Upper lobe of left lung (tissue), 4 donors: ENCODE measurements around the gene ZYG11B.

Experiments used
- CTCF ChIP-seq, 6 experiments: fragments of 450-650 bp in 4 of 6; fragments of 200-600 bp in 2 of 6; sonication (generic) in 2 of 6; IDR thresholded peaks; one replicate each; pipeline ENCODE4 v1.5.1; 2016 to 2019; ENCODE audit warnings: antibody characterized with exemption in 6 of 6
- POLR2A ChIP-seq, 4 donors: fragments of 450-650 bp; IDR thresholded peaks; one replicate each; pipeline ENCODE4 v1.5.1; 2016 to 2017; ENCODE audit warnings: antibody characterized with exemption in 4 of 4, mild to moderate bottlenecking in 2 of 4

GRCh38 chr1:52862666-52863458 lies 136.6 kb downstream of the ZYG11B start:
- TF ChIP-seq POLR2A (IDR thresholded peaks at IDR 0.05): no peak
- no peak for TF ChIP-seq CTCF (IDR thresholded peaks at IDR 0.05)
